Large intestine (tissue), 3 donors: ENCODE measurements around the gene CNOT1. TPM values are rescaled to one million over a fixed set of nuclear protein-coding genes. Genes with fewer than 3 reads are reported as not detected.

Experiments
- DNase-seq, 2 donors: peaks; one replicate each; pipeline versions ENCODE4 v3.0.0 to v3.0.0-alpha.2; 2013
- H3K27ac ChIP-seq: one replicate; pipeline ENCODE4 v1.5.1; 2013; ENCODE audit warnings: low read length
- H3K27me3 ChIP-seq: 2 replicates; pipeline ENCODE4 v1.6.1; 2013; ENCODE audit warnings: low read length; ENCODE audit not compliant: control insufficient read depth, insufficient read depth
- H3K36me3 ChIP-seq: 2 replicates; pipeline ENCODE4 v1.6.1; 2013; ENCODE audit warnings: low read length; ENCODE audit not compliant: control insufficient read depth, insufficient read depth
- H3K4me1 ChIP-seq: one replicate; pipeline ENCODE4 v1.6.1; 2013; ENCODE audit warnings: low read length; ENCODE audit not compliant: control insufficient read depth, insufficient read depth
- H3K4me3 ChIP-seq: one replicate; pipeline ENCODE4 v1.5.1; 2013; ENCODE audit warnings: low read length
- H3K9me3 ChIP-seq: one replicate; pipeline ENCODE4 v1.6.1; 2013; ENCODE audit warnings: mild to moderate bottlenecking, low read depth, low read length, moderate library complexity; ENCODE audit not compliant: control insufficient read depth
- WGBS: methylation state at CpG from one replicate; pipeline ENCODE4 v1.1.5; 2013; ENCODE audit warnings: low lambda C conversion rate; ENCODE audit not compliant: insufficient coverage; 5-methylcytosine and 5-hydroxymethylcytosine counted together
- polyA plus RNA-seq: library from polyadenylated mRNA; unstranded; fragments of 120-200 nt; gene quantifications from one replicate; pipeline ENCODE4 v1.2.1, GENCODE V29; 2013

The CNOT1 gene
- polyA plus RNA-seq, 1 donor, result 171 TPM

DNA sequence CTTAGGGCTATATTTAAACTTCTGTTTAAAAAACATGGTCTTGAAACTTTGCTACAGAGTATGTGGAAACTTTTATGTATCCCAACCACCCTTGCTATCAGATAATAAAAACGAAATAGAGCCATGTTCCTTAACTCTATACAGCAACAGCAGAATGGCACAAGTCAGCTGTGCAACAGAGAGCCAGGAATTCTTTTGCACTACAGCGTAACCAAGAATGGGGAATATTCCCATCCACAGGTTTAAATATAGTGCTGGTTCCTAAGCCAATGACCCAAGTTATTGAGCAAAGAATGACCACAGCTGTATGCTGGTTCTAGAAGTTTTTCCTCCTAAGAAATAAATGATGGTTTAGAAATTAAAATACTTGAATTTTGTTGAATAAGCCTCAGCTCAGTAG, 81.2 kb downstream of the CNOT1 start:
- 100% methylated on average over 1 of the region's 2 CpGs for WGBS
- H3K27ac ChIP-seq, result no peak overlapping the region

DNA sequence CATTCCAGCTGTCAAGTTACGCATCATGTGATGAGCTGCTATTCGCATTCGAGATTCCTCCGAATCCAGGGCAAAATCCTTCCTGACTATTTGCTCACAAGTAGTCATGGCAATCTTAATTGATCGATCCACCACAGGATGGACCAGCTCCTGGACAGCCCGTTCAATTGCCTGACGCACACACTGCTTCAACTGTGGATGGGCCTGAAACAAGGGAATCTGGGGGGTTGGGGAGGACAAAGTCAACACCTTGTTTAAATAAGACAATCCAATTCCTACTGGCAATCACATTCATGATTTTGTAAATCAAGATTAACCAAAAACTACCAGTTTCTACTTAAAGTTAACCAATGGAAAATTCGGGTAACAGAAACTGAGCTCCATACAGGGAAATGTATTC, 85.9 kb downstream of the CNOT1 start:
- Histone ChIP-seq H3K27me3 (no peaks in the 10 kb centered on the region), H3K36me3 (peaks cover 88% of the 10 kb centered on the region)
- WGBS, result 100% methylated on average over 1 of the region's 8 CpGs

More for the DNA sequence above, 81.2 kb downstream of the CNOT1 start:
- no peaks in the 10 kb centered on the region for H3K9me3 ChIP-seq
- H3K27me3 ChIP-seq, result no peaks in the 10 kb centered on the region
- no peaks in the 10 kb centered on the region for H3K4me1 ChIP-seq
- H3K4me3 ChIP-seq, result no peak overlapping the region
- peaks cover 79% of the 10 kb centered on the region for H3K36me3 ChIP-seq
- no peak for DNase-seq

DNA sequence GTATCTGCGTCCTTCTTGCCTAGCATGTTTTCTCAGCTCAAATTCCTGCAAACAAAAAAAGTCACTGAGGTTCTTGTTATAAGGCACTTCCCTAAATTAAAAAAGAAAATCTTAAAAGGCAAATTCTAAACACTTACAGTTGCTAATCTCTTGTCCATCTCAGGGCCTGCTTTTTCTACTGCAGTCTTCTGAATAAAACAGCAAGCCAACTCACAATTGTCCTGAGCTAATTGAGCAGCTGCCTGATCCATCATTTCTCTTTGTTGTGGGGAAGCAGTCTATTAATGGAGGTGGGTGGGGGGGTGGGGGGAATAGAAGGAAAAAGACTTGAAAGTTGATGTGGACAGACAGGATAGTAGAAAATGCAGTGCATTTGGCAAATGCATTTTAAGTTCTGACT, 87.3 kb downstream of the CNOT1 start:
- DNase-seq, result no peak
- no peak overlapping the region for H3K27ac ChIP-seq
- no peak overlapping the region for H3K4me3 ChIP-seq
- H3K27me3 ChIP-seq, result no peaks in the 10 kb centered on the region
- no peaks in the 10 kb centered on the region for H3K9me3 ChIP-seq
- peaks cover 90% of the 10 kb centered on the region for H3K36me3 ChIP-seq
- WGBS, result 100% methylated on average over 1 of the region's 1 CpG
- H3K4me1 ChIP-seq, result no peaks in the 10 kb centered on the region

More for the DNA sequence above, 85.9 kb downstream of the CNOT1 start:
- DNase-seq, result no peak
- H3K4me1 ChIP-seq, result no peaks in the 10 kb centered on the region
- no peak overlapping the region for H3K27ac ChIP-seq
- no peak overlapping the region for H3K4me3 ChIP-seq
- no peaks in the 10 kb centered on the region for H3K9me3 ChIP-seq

DNA sequence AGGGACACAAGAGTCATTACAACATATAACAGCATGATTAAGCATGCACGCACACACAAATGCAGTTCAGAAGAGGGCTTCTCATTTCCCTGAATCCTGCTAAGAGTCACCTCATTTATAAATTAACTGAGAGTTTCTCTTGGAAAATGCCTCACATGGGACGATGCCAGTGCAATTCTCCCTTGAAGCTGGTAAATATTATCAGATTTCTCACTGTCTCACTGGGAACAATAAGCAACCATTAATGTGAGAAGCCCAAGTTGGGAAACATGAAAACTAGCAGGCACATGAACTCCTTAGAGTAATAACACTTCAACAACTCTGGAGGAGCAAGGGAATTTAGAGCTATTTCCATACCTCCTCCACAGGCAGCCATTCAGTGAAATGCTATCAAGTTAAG, 87.9 kb downstream of the CNOT1 start:
- peaks cover 90% of the 10 kb centered on the region for H3K36me3 ChIP-seq
- no peaks in the 10 kb centered on the region for H3K9me3 ChIP-seq
- no peaks in the 10 kb centered on the region for H3K27me3 ChIP-seq
- no CpG with 5 or more reads among the region's 2 CpGs for WGBS
- no peak overlapping the region for H3K4me3 ChIP-seq
- no peaks in the 10 kb centered on the region for H3K4me1 ChIP-seq
- H3K27ac ChIP-seq, result no peak overlapping the region
- DNase-seq, result no peak

DNA sequence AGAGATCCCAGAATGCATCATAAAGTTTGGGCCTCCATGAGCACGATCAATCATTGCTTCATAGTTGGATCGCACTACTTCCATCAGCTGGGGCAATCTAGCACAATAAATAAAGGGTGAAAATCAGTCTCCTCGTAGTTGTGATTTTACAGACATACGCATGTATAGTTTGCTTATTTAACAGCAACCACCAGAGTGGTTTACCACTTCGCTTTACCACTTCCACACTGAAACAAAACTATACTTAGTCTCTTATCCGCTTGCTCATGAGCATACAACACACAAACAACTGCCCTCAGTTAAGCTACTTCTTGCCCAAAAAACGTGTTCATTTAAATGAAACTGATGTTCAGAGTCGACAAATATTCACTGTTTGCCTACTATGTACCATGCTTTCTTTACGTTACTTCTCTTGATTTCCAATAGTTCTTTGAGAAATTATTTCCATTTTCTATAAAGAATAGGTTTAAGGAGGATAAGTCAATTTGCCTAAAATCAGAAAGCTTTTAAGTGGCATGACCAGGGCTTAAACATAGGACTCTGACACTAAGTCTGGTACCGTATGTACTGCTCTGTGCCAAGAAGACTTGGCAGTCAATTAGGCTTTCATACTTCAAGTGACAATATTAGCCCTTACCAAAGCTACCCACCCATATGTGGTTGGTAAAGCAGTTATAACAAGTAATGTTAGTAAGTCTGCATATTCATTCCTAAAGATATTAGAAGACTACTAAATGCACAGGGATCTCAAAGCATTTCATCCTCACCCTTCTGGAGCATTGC, 92.3 kb downstream of the CNOT1 start:
- DNase-seq, result no peak
- Histone ChIP-seq H3K36me3 (peaks cover 86% of the 10 kb centered on the region), H3K27me3 (no peaks in the 10 kb centered on the region), H3K27ac (no peak overlapping the region), H3K4me1 (no peaks in the 10 kb centered on the region), H3K9me3 (no peaks in the 10 kb centered on the region), H3K4me3 (no peak overlapping the region)
- 90% methylated on average over 5 of the region's 10 CpGs for WGBS

DNA sequence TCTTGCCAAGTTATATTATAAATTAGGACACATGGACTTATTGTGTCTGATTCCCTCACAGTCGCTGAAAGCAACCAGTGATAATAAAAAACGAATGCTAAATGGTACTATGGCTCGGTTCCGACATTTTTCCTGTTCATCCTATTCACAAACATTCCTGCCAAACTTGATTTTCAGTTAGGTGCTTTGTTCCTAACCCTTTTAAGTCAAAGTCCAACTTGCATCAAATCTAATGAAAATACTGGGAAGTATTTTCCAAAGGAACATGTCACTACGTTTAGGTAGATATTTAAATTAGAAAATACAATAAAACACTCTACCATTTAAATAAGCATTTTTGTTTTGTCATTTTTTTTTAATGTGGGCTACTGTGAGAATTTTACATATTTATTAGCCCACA, 93.3 kb downstream of the CNOT1 start:
- Histone ChIP-seq H3K36me3 (peaks cover 86% of the 10 kb centered on the region), H3K27ac (no peak overlapping the region), H3K9me3 (no peaks in the 10 kb centered on the region), H3K4me3 (no peak overlapping the region), H3K27me3 (no peaks in the 10 kb centered on the region), H3K4me1 (no peaks in the 10 kb centered on the region)
- no peak for DNase-seq
- 81% methylated on average over 5 of the region's 5 CpGs for WGBS

DNA sequence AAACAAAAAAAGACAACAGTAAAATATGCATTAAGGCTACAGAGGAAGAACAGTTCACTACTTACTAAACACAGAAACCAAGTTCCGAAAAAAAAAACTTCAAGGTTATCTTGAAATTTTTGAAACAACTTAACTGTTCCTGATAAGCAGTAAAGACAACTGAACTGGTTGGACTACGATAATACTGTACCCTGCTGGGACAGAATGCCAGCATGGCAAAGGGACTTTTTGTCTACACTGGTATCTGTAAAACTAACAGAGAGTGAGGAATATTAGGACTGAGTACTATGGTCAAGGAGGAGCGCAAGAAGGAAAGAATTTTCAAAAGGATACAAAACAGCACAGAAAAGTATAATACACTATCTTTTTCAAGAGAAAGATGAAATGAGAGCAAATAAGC, 94.5 kb downstream of the CNOT1 start:
- DNase-seq, result no peak
- Histone ChIP-seq H3K9me3 (no peaks in the 10 kb centered on the region), H3K4me1 (no peaks in the 10 kb centered on the region), H3K36me3 (peaks cover 87% of the 10 kb centered on the region), H3K27ac (no peak overlapping the region), H3K4me3 (no peak overlapping the region), H3K27me3 (no peaks in the 10 kb centered on the region)
- WGBS, result 100% methylated on average over 1 of the region's 3 CpGs

DNA sequence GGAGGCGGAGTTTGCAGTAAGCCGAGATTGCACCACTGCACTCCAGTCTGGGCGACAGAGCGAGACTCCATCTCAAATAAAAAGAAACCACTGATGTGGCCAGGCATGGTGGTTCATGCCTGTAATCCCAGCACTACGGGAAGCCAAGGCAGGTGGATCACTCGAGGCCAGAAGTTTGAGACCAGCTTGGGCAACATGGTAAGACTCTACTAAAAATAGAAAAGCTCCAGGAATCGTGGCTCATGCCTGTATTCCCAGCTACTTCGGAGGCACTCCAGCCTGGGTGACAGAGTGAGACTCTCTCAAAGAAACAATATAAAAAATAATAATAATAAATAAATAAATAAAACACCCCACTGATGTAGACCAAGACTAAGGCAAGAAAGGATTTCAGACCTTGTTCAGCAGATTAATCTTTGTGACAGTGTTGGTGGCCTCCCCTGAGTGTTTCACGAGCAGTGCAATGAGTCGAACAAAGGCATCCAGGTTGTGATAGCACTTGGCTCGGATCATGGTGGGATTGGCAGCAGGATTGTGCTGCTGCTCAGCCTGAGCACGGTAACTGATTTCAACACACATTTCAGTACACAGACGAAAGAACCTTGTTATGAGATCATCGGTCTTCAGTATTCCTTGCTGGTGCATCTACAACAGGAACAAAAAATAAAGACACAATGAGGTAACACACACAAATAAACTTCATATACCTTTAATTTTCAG, 95.7 kb downstream of the CNOT1 start:
- Histone ChIP-seq H3K9me3 (no peaks in the 10 kb centered on the region), H3K4me1 (no peaks in the 10 kb centered on the region), H3K36me3 (peaks cover 84% of the 10 kb centered on the region), H3K27me3 (no peaks in the 10 kb centered on the region), H3K27ac (no peak overlapping the region), H3K4me3 (no peak overlapping the region)
- no CpG with 5 or more reads among the region's 14 CpGs for WGBS
- DNase-seq, result no peak

DNA sequence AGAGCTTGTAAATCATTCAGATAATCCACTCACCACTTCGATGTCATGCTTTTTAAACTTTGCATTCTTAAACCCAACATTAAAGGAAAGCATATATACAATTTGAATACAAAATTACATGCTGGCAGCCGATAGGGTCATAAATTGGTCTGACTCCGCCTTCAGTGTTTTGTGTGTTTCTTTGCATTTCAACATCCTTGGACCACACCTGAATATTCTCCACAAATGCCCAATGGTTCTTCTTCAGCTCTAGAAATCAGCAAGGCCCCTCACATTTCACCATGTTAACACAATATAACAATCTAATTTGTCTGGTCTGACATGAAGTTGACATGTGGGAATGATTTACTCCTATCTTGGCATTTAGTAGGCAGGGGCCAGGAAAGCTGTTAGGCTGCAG, 97.2 kb downstream of the CNOT1 start:
- H3K27ac ChIP-seq, result no peak overlapping the region
- no peak for DNase-seq
- H3K27me3 ChIP-seq, result no peaks in the 10 kb centered on the region
- no peaks in the 10 kb centered on the region for H3K9me3 ChIP-seq
- WGBS, result 100% methylated on average over 1 of the region's 3 CpGs
- H3K4me1 ChIP-seq, result no peaks in the 10 kb centered on the region
- H3K4me3 ChIP-seq, result no peak overlapping the region
- H3K36me3 ChIP-seq, result peaks cover 81% of the 10 kb centered on the region

DNA sequence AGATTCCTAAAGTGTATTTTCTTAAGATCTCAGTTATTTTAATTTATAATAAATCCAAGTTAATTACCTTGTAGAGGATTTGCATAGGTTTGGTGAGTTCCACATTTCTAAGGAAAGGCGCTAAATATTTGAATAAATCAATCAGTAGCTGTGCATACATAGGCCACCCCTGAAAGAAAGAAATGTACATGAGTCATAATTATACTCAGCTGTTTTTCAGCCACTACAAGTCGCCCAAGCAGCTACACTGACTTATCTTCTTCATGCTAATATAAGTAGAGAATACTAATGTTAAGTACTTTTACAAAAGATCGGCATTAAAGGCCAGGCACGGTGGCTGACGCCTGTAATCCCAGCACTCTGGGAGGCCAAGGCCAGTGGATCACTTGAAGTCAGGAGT, 99.4 kb downstream of the CNOT1 start:
- no peak for DNase-seq
- Histone ChIP-seq H3K27ac (no peak overlapping the region), H3K9me3 (no peaks in the 10 kb centered on the region), H3K27me3 (no peaks in the 10 kb centered on the region), H3K36me3 (peaks cover 82% of the 10 kb centered on the region), H3K4me1 (no peaks in the 10 kb centered on the region), H3K4me3 (no peak overlapping the region)
- no CpG with 5 or more reads among the region's 5 CpGs for WGBS

DNA sequence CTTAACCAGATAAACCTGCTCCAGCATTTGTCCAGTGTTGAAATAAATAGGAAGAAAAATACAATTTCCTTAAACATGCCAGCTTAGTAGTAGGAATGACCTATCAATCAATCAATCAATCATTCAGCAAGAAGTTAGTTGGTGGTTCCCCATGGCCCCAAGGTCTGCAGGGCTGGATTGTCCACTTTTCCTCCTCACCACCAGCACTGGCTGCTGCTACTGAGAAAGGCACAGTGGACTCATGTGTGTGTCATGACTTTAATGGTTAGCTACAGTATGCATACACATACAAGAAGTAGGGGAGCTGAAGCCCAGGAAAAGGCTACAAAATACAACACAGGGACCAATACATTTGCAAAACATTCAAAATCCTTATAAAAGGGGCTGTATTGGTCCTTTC, 109.9 kb downstream of the CNOT1 start:
- Histone ChIP-seq H3K9me3 (no peaks in the 10 kb centered on the region), H3K4me3 (no peak overlapping the region), H3K4me1 (peaks cover 10% of the 10 kb centered on the region), H3K36me3 (peaks cover 78% of the 10 kb centered on the region), H3K27me3 (no peaks in the 10 kb centered on the region), H3K27ac (no peak overlapping the region)
- no peak for DNase-seq
